IMR-90 (cell line): ENCODE results near the gene SNX25. TPM values are rescaled to one million over a fixed set of nuclear protein-coding genes. Genes with fewer than 3 reads are reported as not detected.
A peak's percentile ranks its signal among the peaks of the same experiment; 100 is the strongest.

Source experiments
- ATAC-seq: fragments of 200-7000 bp; cut with Tn5 transposase; 2 replicates; pipeline ENCODE4 v1.9.1; 2020; ENCODE audit warnings: low read depth, mild to moderate bottlenecking, moderate library complexity
- BruUV-seq: library from RNA; stranded (reverse); fragments of 400-500 nt; replicated peaks from 2 replicates; lab custom pipeline; 2021; lab: Mats Ljungman, UMichigan
- CTCF ChIA-PET: fragments of 300-600 bp; formaldehyde crosslinking; extraction: SDS; loops from one replicate; lab custom pipeline; 2021; ENCODE audit warnings: antibody characterized with exemption; lab: Yijun Ruan, JAX
- POLR2A ChIA-PET: fragments of 300-600 bp; sonication (Branson Sonifier 250); formaldehyde crosslinking; loops from one replicate; lab custom pipeline; 2022; ENCODE audit warnings: antibody characterized with exemption; ENCODE audit not compliant: unreplicated experiment; lab: Charles Lee
- DNase-seq: peaks from one replicate; pipeline ENCODE4 v3.0.0; 2013
- H2AFZ ChIP-seq: replicated peaks from 2 replicates; pipeline ENCODE3; 2013; ENCODE audit warnings: low read length, mild to moderate bottlenecking; ENCODE audit not compliant: poor library complexity
- H2AK5ac ChIP-seq: 2 replicates; pipeline ENCODE4 v1.6.1; 2013; ENCODE audit warnings: low read depth, low read length, inconsistent platforms
- H2AK9ac ChIP-seq: replicated peaks from 2 replicates; pipeline ENCODE3; 2013; ENCODE audit warnings: mild to moderate bottlenecking, low read depth, low read length, moderate library complexity; ENCODE audit not compliant: poor library complexity
- H2BK120ac ChIP-seq: 2 replicates; pipeline ENCODE4 v1.6.1; 2013; ENCODE audit warnings: low read depth, low read length, inconsistent platforms
- H2BK15ac ChIP-seq: 3 replicates; pipeline ENCODE4 v1.6.1; 2013; ENCODE audit warnings: low read depth, low read length, inconsistent platforms
- H2BK20ac ChIP-seq: 2 replicates; pipeline ENCODE4 v1.6.1; 2013; ENCODE audit warnings: low read depth, mild to moderate bottlenecking, inconsistent platforms, low read length, moderate library complexity
- H2BK5ac ChIP-seq: 2 replicates; pipeline ENCODE4 v1.6.1; 2013; ENCODE audit warnings: mild to moderate bottlenecking, low read depth, low read length, inconsistent platforms; ENCODE audit not compliant: poor library complexity, severe bottlenecking
- H3K14ac ChIP-seq: replicated peaks from 2 replicates; pipeline ENCODE4 v1.6.1; 2013; ENCODE audit warnings: low read depth, low read length, inconsistent platforms
- H3K18ac ChIP-seq: 2 replicates; pipeline ENCODE4 v1.6.1; 2013; ENCODE audit warnings: low read depth, low read length, control low read depth
- H3K23ac ChIP-seq: 2 replicates; pipeline ENCODE4 v1.6.1; 2013; ENCODE audit warnings: low read depth, low read length, inconsistent platforms
- H3K27ac ChIP-seq: 2 replicates; pipeline ENCODE4 v1.5.1; 2013; ENCODE audit warnings: mild to moderate bottlenecking, control low read depth, low read length; ENCODE audit not compliant: insufficient read depth
- H3K27me3 ChIP-seq: 2 replicates; pipeline ENCODE4 v1.6.1; 2013; ENCODE audit warnings: low read length; ENCODE audit not compliant: control insufficient read depth, insufficient read depth
- H3K36me3 ChIP-seq: 2 replicates; pipeline ENCODE4 v1.6.1; 2013; ENCODE audit warnings: low read length, mixed read lengths; ENCODE audit not compliant: control insufficient read depth, insufficient read depth
- H3K4ac ChIP-seq: 2 replicates; pipeline ENCODE4 v1.6.1; 2013; ENCODE audit warnings: low read depth, low read length, inconsistent platforms
- H3K4me1 ChIP-seq: 2 replicates; pipeline ENCODE4 v1.6.1; 2013; ENCODE audit warnings: low read length, mixed read lengths; ENCODE audit not compliant: control insufficient read depth, insufficient read depth
- H3K4me2 ChIP-seq: 2 replicates; pipeline ENCODE4 v1.6.1; 2013; ENCODE audit warnings: low read depth, mild to moderate bottlenecking, control low read depth, low read length, moderate library complexity
- H3K4me3 ChIP-seq: 2 replicates; pipeline ENCODE4 v1.5.1; 2013; ENCODE audit warnings: low read depth, mild to moderate bottlenecking, control low read depth, low read length, moderate library complexity; ENCODE audit not compliant: insufficient read depth
- H3K56ac ChIP-seq: 2 replicates; pipeline ENCODE4 v1.6.1; 2013; ENCODE audit warnings: low read length, inconsistent platforms; ENCODE audit not compliant: insufficient read depth; ENCODE audit errors: extremely low read depth
- H3K79me1 ChIP-seq, 2 experiments: 2 replicates each; pipeline ENCODE4 v1.6.1; 2013; ENCODE audit warnings: low read length in 2 of 2, inconsistent platforms in 1 of 2, low read depth in 1 of 2
- H3K9ac ChIP-seq: 2 replicates; pipeline ENCODE4 v1.6.1; 2013; ENCODE audit warnings: low read depth, low read length, control low read depth
- H3K9me1 ChIP-seq: 2 replicates; pipeline ENCODE4 v1.6.1; 2013; ENCODE audit warnings: low read length, inconsistent platforms; ENCODE audit not compliant: insufficient read depth
- H3K9me3 ChIP-seq: 2 replicates; pipeline ENCODE4 v1.6.1; 2013; ENCODE audit warnings: low read length; ENCODE audit not compliant: control insufficient read depth, insufficient read depth
- H4K20me1 ChIP-seq: 2 replicates; pipeline ENCODE4 v1.6.1; 2013; ENCODE audit warnings: low read length, inconsistent platforms; ENCODE audit not compliant: insufficient read depth
- H4K5ac ChIP-seq: 2 replicates; pipeline ENCODE4 v1.6.1; 2013; ENCODE audit warnings: mild to moderate bottlenecking, low read depth, low read length, control low read depth
- H4K8ac ChIP-seq, 2 experiments: 2 replicates each; pipeline ENCODE4 v1.6.1; 2013; ENCODE audit warnings: low read depth in 2 of 2, low read length in 2 of 2, control low read depth in 1 of 2, inconsistent platforms in 1 of 2
- H4K91ac ChIP-seq: 2 replicates; pipeline ENCODE4 v1.6.1; 2013; ENCODE audit warnings: low read depth, low read length, inconsistent platforms; ENCODE audit not compliant: insufficient read depth
- CHD1 ChIP-seq: IDR thresholded peaks from 2 replicates; pipeline ENCODE4 v1.6.1; 2012; ENCODE audit warnings: low read depth, low read length, improper control_type of control experiment
- CTCF ChIP-seq: conservative IDR thresholded peaks from 2 replicates; pipeline ENCODE4 v1.5.1; 2012; ENCODE audit warnings: mild to moderate bottlenecking, low read depth, low read length, improper control_type of control experiment
- MAFK ChIP-seq: IDR thresholded peaks from 2 replicates; pipeline ENCODE4 v1.6.1; 2012; ENCODE audit warnings: low read depth, low read length, improper control_type of control experiment
- RFX5 ChIP-seq: IDR thresholded peaks from 2 replicates; pipeline ENCODE4 v1.8.0; 2012; ENCODE audit warnings: low read depth, mild to moderate bottlenecking, low read length, moderate library complexity
- SMC3 ChIP-seq: fragments of 150-350 bp; IDR thresholded peaks from 2 replicates; pipeline ENCODE4 v1.6.1; 2016; ENCODE audit warnings: low read depth, mild to moderate bottlenecking, antibody characterized with exemption, low read length, moderate library complexity
- USF2 ChIP-seq: fragments of 150-350 bp; IDR thresholded peaks from 2 replicates; pipeline ENCODE4 v1.6.1; 2017; ENCODE audit warnings: mild to moderate bottlenecking, antibody characterized with exemption, low read length, low read depth
- WGBS, 2 experiments: methylation state at CpG; one replicate each; pipeline versions ENCODE4 v1.1.5 to v1.1.7; 2013; ENCODE audit warnings: missing lambda C conversion rate in 2 of 2; ENCODE audit not compliant: insufficient read length in 1 of 2; ENCODE audit errors: extremely low coverage in 2 of 2; 5-methylcytosine and 5-hydroxymethylcytosine counted together
- dilution Hi-C: fragments of 300-500 bp; cut with HindIII; formaldehyde crosslinking; loops from one replicate; pipeline ENCODE4 v1.14.3; 2018; ENCODE audit warnings: low sequenced_read_pairs; ENCODE audit not compliant: unreplicated experiment
- in situ Hi-C: fragments of 300-500 bp; cut with MboI; formaldehyde crosslinking; loops from 3 replicates; pipeline ENCODE4 v1.14.3; 2019; ENCODE audit warnings: low sequenced_read_pairs, inconsistent platforms, mixed read lengths
- intact Hi-C: fragments of 100-400 bp; cut with micrococcal nuclease; formaldehyde crosslinking; loops from 2 replicates; pipeline ENCODE4 v1.10.0; 2022
- polyA plus RNA-seq, 3 experiments: library from polyadenylated mRNA; depleted of rRNA; stranded (reverse); fragments of >200 nt; gene quantifications; 2 replicates each; pipeline ENCODE4 v1.2.3, GENCODE V29; 2012; ENCODE audit warnings: low replicate concordance in 1 of 3
- total RNA-seq: library from RNA; depleted of rRNA; stranded (reverse); fragments of >200 nt; gene quantifications from 2 replicates; pipeline ENCODE4 v1.2.3, GENCODE V29; 2012

Gene SNX25
- total and polyA plus RNA-seq, 2 of the 4 experiments (the other 2 are of a cell fraction) = 11.4 to 28.3 TPM

DNA sequence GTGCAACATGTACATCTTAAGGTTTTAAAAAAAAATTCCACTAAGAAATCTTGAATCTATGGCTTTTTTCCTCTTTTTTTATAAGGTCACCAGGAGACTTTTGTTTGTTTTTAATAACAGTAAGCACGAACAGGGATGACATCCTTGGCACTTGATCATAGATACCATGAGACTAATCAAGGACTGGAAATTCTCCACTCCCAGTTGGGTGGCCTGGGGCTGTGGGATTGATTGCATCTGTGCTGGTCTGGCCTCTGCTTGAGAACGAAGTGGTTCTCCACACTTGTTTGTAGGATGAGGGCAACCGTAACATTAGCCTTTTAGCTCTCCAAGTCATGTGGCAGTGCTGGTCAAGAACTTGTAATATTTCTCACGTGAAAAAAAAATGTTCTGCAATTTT, 35.4 kb downstream of the SNX25 start:
- Histone ChIP-seq H3K9ac (no peak overlapping the region), H2AK9ac (no peak overlapping the region), H3K9me1 (no peaks in the 10 kb centered on the region; the same call in 1 of the 2 replicates), H3K36me3 (no peaks in the 10 kb centered on the region), H4K5ac (no peak overlapping the region), H3K23ac (no peak overlapping the region), H4K91ac (no peak overlapping the region), H2BK120ac (no peak overlapping the region), H3K4me2 (no peak overlapping the region), H3K14ac (peak overlapping the region; percentile 22; the same call in 1 of the 2 replicates), H3K79me1 (peaks cover 14 to 17% of the 10 kb centered on the region in 2 experiments), H4K8ac (no peak overlapping the region), H3K4me3 (no peak overlapping the region), H3K27me3 (no peaks in the 10 kb centered on the region), H3K27ac (no peak overlapping the region), H2AK5ac (no peak overlapping the region), H3K9me3 (no peaks in the 10 kb centered on the region), H2AFZ (no peak overlapping the region), H3K4me1 (peaks cover 4% of the 10 kb centered on the region), H3K18ac (peak overlapping the region; percentile 44; the same call in 1 of the 2 replicates), H3K56ac (no peak overlapping the region), H2BK15ac (no peak overlapping the region), H4K20me1 (no peaks in the 10 kb centered on the region), H3K4ac (no peak overlapping the region), H2BK20ac (no peak overlapping the region), H2BK5ac (no peak overlapping the region)
- ChIA-PET POLR2A (no interaction called here), CTCF (no interaction called here)
- ATAC-seq (no peak), DNase-seq (no peak)
- dilution Hi-C loops = no loop called here
- TF ChIP-seq MAFK (no peak), CHD1 (no peak), CTCF (no peak), USF2 (no peak), RFX5 (no peak), SMC3 (no peak)
- no CpG with 5 or more reads among the region's 4 CpGs for WGBS, 2 experiments
- in situ Hi-C loops = no loop called here
- no TSS peak for BruUV-seq
- intact Hi-C loops = no loop called here
